ENCODE results near the gene HSD17B7.
A peak's percentile ranks its signal among the peaks of the same experiment; 100 is the strongest.

HSD17B7 gene

GRCh38 chr1:162844153-162844552 lies 53.7 kb downstream of the HSD17B7 start:
- DNase-seq (ENCODE audit: extremely low read depth, low read depth) = no peak
- no peak for TF ChIP-seq CTCF (IDR thresholded peaks at IDR 0.05; ENCODE audit: low read depth, low read length, missing control alignments)
- H3K4me3 ChIP-seq (replicated peaks; ENCODE audit: low read depth, low read length) = no peak overlapping the region

GRCh38 chr1:162846256-162847212 lies 56.0 kb downstream of the HSD17B7 start:
- H3K4me3 ChIP-seq (replicated peaks; ENCODE audit: low read depth, low read length) = no peak overlapping the region
- no peak for DNase-seq (ENCODE audit: extremely low read depth, low read depth)
- TF ChIP-seq CTCF (IDR thresholded peaks at IDR 0.05; ENCODE audit: low read depth, low read length, missing control alignments) = no peak

- DNase-seq (ENCODE audit: extremely low read depth, low read depth) = peak; percentile 63
- peak; percentile 89 for TF ChIP-seq CTCF (IDR thresholded peaks at IDR 0.05; ENCODE audit: low read depth, low read length, missing control alignments)
- H3K4me3 ChIP-seq (replicated peaks; ENCODE audit: low read depth, low read length) = no peak overlapping the region
Measured at GRCh38 chr1:162847839-162848453, 57.4 kb downstream of the HSD17B7 start.

GRCh38 chr1:162849711-162850110 lies 59.2 kb downstream of the HSD17B7 start:
- DNase-seq (ENCODE audit: extremely low read depth, low read depth) = no peak
- no peak for TF ChIP-seq CTCF (IDR thresholded peaks at IDR 0.05; ENCODE audit: low read depth, low read length, missing control alignments)
- no peak overlapping the region for H3K4me3 ChIP-seq (replicated peaks; ENCODE audit: low read depth, low read length)

GRCh38 chr1:162851341-162851740 lies 60.8 kb downstream of the HSD17B7 start:
- TF ChIP-seq CTCF (IDR thresholded peaks at IDR 0.05; ENCODE audit: low read depth, low read length, missing control alignments) = no peak
- H3K4me3 ChIP-seq (replicated peaks; ENCODE audit: low read depth, low read length) = no peak overlapping the region
- DNase-seq (ENCODE audit: extremely low read depth, low read depth) = no peak

- TF ChIP-seq CTCF (IDR thresholded peaks at IDR 0.05; ENCODE audit: low read depth, low read length, missing control alignments) = peak; percentile 78
- no peak overlapping the region for H3K4me3 ChIP-seq (replicated peaks; ENCODE audit: low read depth, low read length)
- peak; percentile 61 for DNase-seq (ENCODE audit: extremely low read depth, low read depth)
Measured at GRCh38 chr1:162854245-162854882, 63.9 kb downstream of the HSD17B7 start.
